Astrocyte (in vitro differentiated cells and primary cell): ENCODE data around the gene ZNF101.

Source experiments
- CTCF ChIP-seq: IDR thresholded peaks from 2 replicates; pipeline ENCODE4 v1.5.1; 2011; ENCODE audit warnings: low read depth, mild to moderate bottlenecking, inconsistent platforms, low read length, moderate library complexity; ENCODE audit not compliant: insufficient read depth
- EZH2 ChIP-seq: IDR thresholded peaks from 2 replicates; pipeline ENCODE4 v1.6.1; 2012; ENCODE audit warnings: mild to moderate bottlenecking, low read length, inconsistent platforms; ENCODE audit not compliant: insufficient read depth

- TF ChIP-seq CTCF: no peak
- no peak for TF ChIP-seq EZH2
These were observed 36.2 kb downstream of the ZNF101 start for GRCh38 chr19:19704836-19705235.
